ENCODE measurements around the gene PACRG.

Gene PACRG

GRCh38 chr6:163132050-163132750 lies 404.4 kb downstream of the PACRG start:
- H3K4me3 ChIP-seq (ENCODE audit: insufficient read depth, low read depth, low read length): no peak overlapping the region
- H3K36me3 ChIP-seq (ENCODE audit: control insufficient read depth, insufficient read depth, low read length): no peaks in the 10 kb centered on the region
- WGBS, 2 experiments: 93 to 96% methylated on average over 2 of the region's 2 CpGs
- no peaks in the 10 kb centered on the region for H3K4me1 ChIP-seq (ENCODE audit: control insufficient read depth, insufficient read depth, low read length)
- H3K27ac ChIP-seq (ENCODE audit: insufficient read depth, low read depth, low read length, poor library complexity, severe bottlenecking): no peak overlapping the region
- H3K27me3 ChIP-seq (ENCODE audit: control insufficient read depth, insufficient read depth, low read length, poor library complexity, severe bottlenecking): no peaks in the 10 kb centered on the region
- H3K9me3 ChIP-seq (ENCODE audit: control insufficient read depth, low read length): no peaks in the 10 kb centered on the region

DNA sequence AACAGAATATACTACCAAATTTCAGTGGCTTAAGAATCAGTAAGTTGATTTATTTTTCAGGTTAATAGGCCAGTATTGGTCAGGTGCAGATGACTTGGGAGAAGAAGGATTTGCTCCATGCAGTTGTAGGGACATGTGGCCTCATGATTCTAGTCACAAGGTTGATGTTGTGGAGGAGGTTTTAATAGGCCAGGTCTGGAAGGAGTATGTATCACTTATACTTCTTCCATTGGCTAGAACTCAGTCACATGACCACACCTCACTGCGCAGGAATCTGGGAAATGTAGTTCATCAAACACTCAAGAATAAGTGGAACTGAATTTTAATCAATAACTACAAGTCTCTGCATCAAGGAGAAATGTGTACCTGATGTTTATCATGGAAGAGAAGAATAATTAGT lies 405.2 kb downstream of the PACRG start:
- Histone ChIP-seq H3K4me1 (ENCODE audit: control insufficient read depth, insufficient read depth, low read length) (no peaks in the 10 kb centered on the region), H3K9me3 (ENCODE audit: control insufficient read depth, low read length) (no peaks in the 10 kb centered on the region), H3K4me3 (ENCODE audit: insufficient read depth, low read depth, low read length) (no peak overlapping the region), H3K27me3 (ENCODE audit: control insufficient read depth, insufficient read depth, low read length, poor library complexity, severe bottlenecking) (no peaks in the 10 kb centered on the region), H3K27ac (ENCODE audit: insufficient read depth, low read depth, low read length, poor library complexity, severe bottlenecking) (no peak overlapping the region), H3K36me3 (ENCODE audit: control insufficient read depth, insufficient read depth, low read length) (no peaks in the 10 kb centered on the region)
- 78% methylated on average over 1 of the region's 1 CpG; no CpG with 5 or more reads in 1 of the 2 experiments for WGBS, 2 experiments

- no peak overlapping the region for H3K4me3 ChIP-seq (ENCODE audit: insufficient read depth, low read depth, low read length)
- no peaks in the 10 kb centered on the region for H3K4me1 ChIP-seq (ENCODE audit: control insufficient read depth, insufficient read depth, low read length)
- no peak overlapping the region for H3K27ac ChIP-seq (ENCODE audit: insufficient read depth, low read depth, low read length, poor library complexity, severe bottlenecking)
- WGBS, 2 experiments: 87 to 92% methylated on average over 5 to 6 of the region's 6 CpGs
- H3K9me3 ChIP-seq (ENCODE audit: control insufficient read depth, low read length): no peaks in the 10 kb centered on the region
- H3K27me3 ChIP-seq (ENCODE audit: control insufficient read depth, insufficient read depth, low read length, poor library complexity, severe bottlenecking): no peaks in the 10 kb centered on the region
- H3K36me3 ChIP-seq (ENCODE audit: control insufficient read depth, insufficient read depth, low read length): no peaks in the 10 kb centered on the region
These were observed 405.9 kb downstream of the PACRG start for GRCh38 chr6:163133691-163134090.

DNA sequence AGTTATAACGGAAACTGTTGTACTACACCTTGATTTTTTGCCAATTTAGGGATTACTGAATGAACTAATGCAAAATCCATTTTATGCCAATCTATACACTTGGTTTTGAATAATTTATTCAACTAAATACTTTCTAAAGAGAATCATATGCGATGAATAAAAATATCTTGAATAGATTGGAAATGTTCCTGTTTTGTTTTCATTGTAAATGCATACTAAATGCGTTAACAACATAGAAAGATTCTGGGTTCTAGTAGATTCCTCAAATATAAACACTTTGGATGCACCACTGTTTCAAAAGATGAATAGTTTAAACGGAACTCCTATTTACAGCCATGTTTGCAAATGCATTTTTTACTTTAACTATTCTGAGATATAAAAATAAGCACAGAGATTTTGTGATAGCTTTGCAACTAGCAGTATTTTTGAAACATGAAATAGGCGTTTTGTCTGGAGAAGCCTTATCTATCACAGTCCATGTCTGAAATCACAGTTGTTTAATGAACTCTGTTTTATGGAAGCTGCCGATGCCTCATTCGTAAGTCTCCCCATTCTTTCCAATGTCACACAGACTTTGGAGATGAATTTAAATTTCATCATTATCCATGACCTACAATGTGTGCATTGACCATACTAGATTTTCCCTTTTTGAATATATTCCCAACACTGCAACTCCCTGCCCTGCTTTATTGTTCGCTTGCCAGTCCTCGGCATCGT lies 409.1 kb downstream of the PACRG start:
- no peaks in the 10 kb centered on the region for H3K36me3 ChIP-seq (ENCODE audit: control insufficient read depth, insufficient read depth, low read length)

GRCh38 chr6:163137398-163137881 lies 409.7 kb downstream of the PACRG start:
- no peaks in the 10 kb centered on the region for H3K27me3 ChIP-seq (ENCODE audit: control insufficient read depth, insufficient read depth, low read length, poor library complexity, severe bottlenecking)
- H3K9me3 ChIP-seq (ENCODE audit: control insufficient read depth, low read length): no peaks in the 10 kb centered on the region
- H3K4me1 ChIP-seq (ENCODE audit: control insufficient read depth, insufficient read depth, low read length): no peaks in the 10 kb centered on the region
- H3K27ac ChIP-seq (ENCODE audit: insufficient read depth, low read depth, low read length, poor library complexity, severe bottlenecking): no peak overlapping the region
- 94 to 95% methylated on average over 21 of the region's 21 CpGs for WGBS, 2 experiments
- no peaks in the 10 kb centered on the region for H3K36me3 ChIP-seq (ENCODE audit: control insufficient read depth, insufficient read depth, low read length)
- H3K4me3 ChIP-seq (ENCODE audit: insufficient read depth, low read depth, low read length): no peak overlapping the region

More for the DNA sequence above, 409.1 kb downstream of the PACRG start:
- 91 to 95% methylated on average over 8 to 10 of the region's 10 CpGs for WGBS, 2 experiments
- Histone ChIP-seq H3K27me3 (ENCODE audit: control insufficient read depth, insufficient read depth, low read length, poor library complexity, severe bottlenecking) (no peaks in the 10 kb centered on the region), H3K9me3 (ENCODE audit: control insufficient read depth, low read length) (no peaks in the 10 kb centered on the region), H3K27ac (ENCODE audit: insufficient read depth, low read depth, low read length, poor library complexity, severe bottlenecking) (no peak overlapping the region), H3K4me1 (ENCODE audit: control insufficient read depth, insufficient read depth, low read length) (no peaks in the 10 kb centered on the region), H3K4me3 (ENCODE audit: insufficient read depth, low read depth, low read length) (no peak overlapping the region)

- Histone ChIP-seq H3K27ac (ENCODE audit: insufficient read depth, low read depth, low read length, poor library complexity, severe bottlenecking) (no peak overlapping the region), H3K4me1 (ENCODE audit: control insufficient read depth, insufficient read depth, low read length) (no peaks in the 10 kb centered on the region), H3K9me3 (ENCODE audit: control insufficient read depth, low read length) (no peaks in the 10 kb centered on the region), H3K27me3 (ENCODE audit: control insufficient read depth, insufficient read depth, low read length, poor library complexity, severe bottlenecking) (no peaks in the 10 kb centered on the region), H3K36me3 (ENCODE audit: control insufficient read depth, insufficient read depth, low read length) (no peaks in the 10 kb centered on the region), H3K4me3 (ENCODE audit: insufficient read depth, low read depth, low read length) (no peak overlapping the region)
- WGBS, 2 experiments: 90 to 96% methylated on average over 4 of the region's 4 CpGs
These were observed 418.3 kb downstream of the PACRG start for GRCh38 chr6:163146036-163146435.

DNA sequence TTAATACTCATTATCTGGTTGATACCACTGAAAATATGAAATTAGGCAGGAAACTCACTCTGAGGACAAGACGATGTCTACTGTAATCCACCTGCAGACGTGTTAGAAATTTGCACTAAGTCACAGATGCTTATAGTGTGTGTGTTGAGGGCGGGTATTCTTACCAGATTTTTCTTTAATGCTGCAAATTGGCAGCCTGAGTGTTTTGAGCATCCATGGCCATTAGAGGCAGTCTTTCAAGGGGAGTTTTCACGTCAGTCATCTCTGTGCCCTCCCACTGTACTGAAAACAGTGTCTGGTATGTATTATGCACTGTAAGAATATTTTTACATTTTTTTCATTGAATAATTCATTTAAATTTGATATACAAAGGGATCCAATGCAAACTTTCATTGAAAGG lies 420.2 kb downstream of the PACRG start:
- Histone ChIP-seq H3K4me3 (ENCODE audit: insufficient read depth, low read depth, low read length) (no peak overlapping the region), H3K27me3 (ENCODE audit: control insufficient read depth, insufficient read depth, low read length, poor library complexity, severe bottlenecking) (no peaks in the 10 kb centered on the region), H3K4me1 (ENCODE audit: control insufficient read depth, insufficient read depth, low read length) (no peaks in the 10 kb centered on the region), H3K9me3 (ENCODE audit: control insufficient read depth, low read length) (no peaks in the 10 kb centered on the region), H3K36me3 (ENCODE audit: control insufficient read depth, insufficient read depth, low read length) (no peaks in the 10 kb centered on the region), H3K27ac (ENCODE audit: insufficient read depth, low read depth, low read length, poor library complexity, severe bottlenecking) (no peak overlapping the region)
- 90 to 91% methylated on average over 4 of the region's 4 CpGs for WGBS, 2 experiments

- Histone ChIP-seq H3K9me3 (ENCODE audit: control insufficient read depth, low read length) (no peaks in the 10 kb centered on the region), H3K4me3 (ENCODE audit: insufficient read depth, low read depth, low read length) (no peak overlapping the region), H3K4me1 (ENCODE audit: control insufficient read depth, insufficient read depth, low read length) (no peaks in the 10 kb centered on the region), H3K36me3 (ENCODE audit: control insufficient read depth, insufficient read depth, low read length) (no peaks in the 10 kb centered on the region), H3K27me3 (ENCODE audit: control insufficient read depth, insufficient read depth, low read length, poor library complexity, severe bottlenecking) (no peaks in the 10 kb centered on the region), H3K27ac (ENCODE audit: insufficient read depth, low read depth, low read length, poor library complexity, severe bottlenecking) (no peak overlapping the region)
- WGBS, 2 experiments: 91 to 93% methylated on average over 21 to 23 of the region's 24 CpGs
These were observed 420.9 kb downstream of the PACRG start for GRCh38 chr6:163148451-163149278.

- 94 to 96% methylated on average over 35 of the region's 35 CpGs for WGBS, 2 experiments
- H3K27ac ChIP-seq (ENCODE audit: insufficient read depth, low read depth, low read length, poor library complexity, severe bottlenecking): no peak overlapping the region
- no peaks in the 10 kb centered on the region for H3K9me3 ChIP-seq (ENCODE audit: control insufficient read depth, low read length)
- no peaks in the 10 kb centered on the region for H3K27me3 ChIP-seq (ENCODE audit: control insufficient read depth, insufficient read depth, low read length, poor library complexity, severe bottlenecking)
- no peak overlapping the region for H3K4me3 ChIP-seq (ENCODE audit: insufficient read depth, low read depth, low read length)
- H3K36me3 ChIP-seq (ENCODE audit: control insufficient read depth, insufficient read depth, low read length): no peaks in the 10 kb centered on the region
- no peaks in the 10 kb centered on the region for H3K4me1 ChIP-seq (ENCODE audit: control insufficient read depth, insufficient read depth, low read length)
These were observed 421.6 kb downstream of the PACRG start for GRCh38 chr6:163149279-163149848.
